Measurements from ENCODE around the gene KMT2C. TPM values are rescaled to one million over a fixed set of nuclear protein-coding genes. Genes with fewer than 3 reads are reported as not detected.
"Not testable (repeated sequence)": the region's sequence is repeated elsewhere in the genome, so short reads cannot be mapped to it uniquely, and the experiment has no call there.

KMT2C gene
- total and polyA plus RNA-seq, 2 of the 8 experiments (the other 6 are each of a cell fraction or from before 2014, with no cell fraction given): 9.1 to 40.8 TPM

DNA sequence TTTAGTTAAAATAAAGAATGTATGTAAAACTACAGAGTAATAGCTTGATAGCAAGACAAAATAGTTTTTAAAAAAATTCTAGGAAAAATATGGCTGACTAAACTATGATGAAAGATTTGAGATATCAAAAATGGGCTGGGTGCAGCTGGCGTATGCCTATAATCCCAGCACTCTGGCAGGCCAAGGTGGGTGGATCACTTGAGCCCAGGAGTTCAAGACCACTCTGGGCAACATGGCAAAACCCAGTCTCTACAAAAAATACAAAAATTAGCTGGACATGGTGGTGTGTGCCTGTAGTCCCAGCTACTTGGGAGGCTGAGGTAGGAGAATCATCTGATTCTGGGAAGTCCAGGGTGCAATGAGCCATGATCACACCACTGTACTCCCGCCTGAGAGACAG lies 29.8 kb downstream of the KMT2C start:
- H3K4ac ChIP-seq (replicated peaks; ENCODE audit: insufficient read length, low read depth, low read length); H3K14ac ChIP-seq (ENCODE audit: insufficient read length); H2BK12ac ChIP-seq (ENCODE audit: low read depth, low read length); H3K56ac ChIP-seq (replicated peaks; ENCODE audit: insufficient read length, low read depth, low read length); DNase-seq (ENCODE audit: low read depth in 1 of 2, low spot score in 2 of 2); H4K91ac ChIP-seq (replicated peaks; ENCODE audit: insufficient read length, low read length); H2BK15ac ChIP-seq (ENCODE audit: low read length); H2AK5ac ChIP-seq (ENCODE audit: low read depth, low read length); H2AFZ ChIP-seq (ENCODE audit: low read length); H3K27ac ChIP-seq (ENCODE audit: low read depth, low read length); H3K23ac ChIP-seq (ENCODE audit: insufficient read length); H3K4me1 ChIP-seq (replicated peaks in 1 of 4; ENCODE audit: control insufficient read depth in 3 of 4, insufficient read depth in 4 of 4, low read length in 3 of 4); H4K8ac ChIP-seq (ENCODE audit: extremely low read depth, insufficient read depth, low read length); H3K27me3 ChIP-seq (replicated peaks in 1 of 4; ENCODE audit: control insufficient read depth in 3 of 4, extremely low read depth in 1 of 4, insufficient read depth in 3 of 4, low read length in 3 of 4); H4K5ac ChIP-seq (ENCODE audit: insufficient read length, low read depth, low read length); H3K36me3 ChIP-seq (ENCODE audit: control insufficient read depth in 2 of 4, insufficient read depth in 4 of 4, low read length in 3 of 4); H3K79me1 ChIP-seq (ENCODE audit: low read depth, low read length); H3K4me3 ChIP-seq (ENCODE audit: extremely low read depth in 1 of 4, insufficient read depth in 2 of 4, low read depth in 3 of 4, low read length in 4 of 4); H4K20me1 ChIP-seq (replicated peaks in 1 of 2; ENCODE audit: control insufficient read depth in 1 of 2, insufficient read depth in 2 of 2, low read length in 2 of 2); H2BK120ac ChIP-seq (replicated peaks; ENCODE audit: low read depth, low read length); FAIRE-seq; H3K4me2 ChIP-seq (ENCODE audit: insufficient read depth in 1 of 2, low read depth in 2 of 2, low read length in 2 of 2); H3K23me2 ChIP-seq (ENCODE audit: low read depth, low read length); H3K9ac ChIP-seq (replicated peaks in 1 of 4; ENCODE audit: extremely low read depth in 1 of 4, low read depth in 3 of 4, low read length in 3 of 4); H2BK20ac ChIP-seq (ENCODE audit: low read length); POLR2A ChIA-PET (ENCODE audit: partially characterized antibody); H2BK5ac ChIP-seq (ENCODE audit: low read depth, low read length); H3K18ac ChIP-seq (ENCODE audit: extremely low read depth, low read length): not testable (repeated sequence)
- CTCF ChIA-PET (ENCODE audit: partially characterized antibody): interaction anchor here (0.6 to 1.3 kb wide), 3 partner anchors 11 to 90 kb away, joined by 3 to 9 read pairs (median 3); no protein-coding TSS in a partner anchor
- Histone ChIP-seq H3K79me2 (ENCODE audit: control insufficient read depth in 1 of 2, insufficient read depth in 2 of 2, low read length in 2 of 2) (peaks cover 0 to 76% of the 10 kb centered on the region in 2 experiments; a peak in 2 of 4 replicates), H3K9me3 (ENCODE audit: insufficient read depth in 2 of 2, low read depth in 1 of 2, low read length in 1 of 2) (peaks cover 36 to 39% of the 10 kb centered on the region in 2 experiments)
- 53% methylated on average over 2 of the region's 2 CpGs; no CpG with 5 or more reads in 1 of the 2 experiments for WGBS, 2 experiments (ENCODE audit: extremely low coverage in 1 of 2, insufficient coverage in 1 of 2, insufficient read length in 1 of 2, insufficient replicate concordance in 2 of 2, low coverage in 1 of 2, low lambda C conversion rate in 2 of 2, missing lambda C conversion rate in 1 of 2)

Measured in H1 (cell line).